Measurements from ENCODE around the gene C10orf143.

DNA sequence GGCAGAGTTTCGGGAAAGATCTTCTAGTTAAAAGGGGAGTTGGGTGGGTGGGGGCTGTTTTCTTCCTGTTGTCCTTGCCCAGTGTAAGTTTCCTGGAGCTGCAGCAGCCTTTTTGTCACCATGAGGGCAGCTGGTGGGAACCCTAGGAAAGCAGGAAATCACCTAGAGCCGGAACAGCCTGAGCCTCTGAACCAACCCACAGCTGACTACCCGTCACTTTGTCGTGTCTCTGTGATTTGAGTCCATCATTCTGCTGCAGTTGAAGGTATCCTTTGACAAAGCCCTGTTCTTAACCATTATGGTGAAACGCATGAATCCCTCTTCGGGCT is 1.2 kb upstream of the C10orf143 start:
- TF ChIP-seq POLR2A (IDR thresholded peaks at IDR 0.05), result no peak
- TF ChIP-seq, protein P1, sequence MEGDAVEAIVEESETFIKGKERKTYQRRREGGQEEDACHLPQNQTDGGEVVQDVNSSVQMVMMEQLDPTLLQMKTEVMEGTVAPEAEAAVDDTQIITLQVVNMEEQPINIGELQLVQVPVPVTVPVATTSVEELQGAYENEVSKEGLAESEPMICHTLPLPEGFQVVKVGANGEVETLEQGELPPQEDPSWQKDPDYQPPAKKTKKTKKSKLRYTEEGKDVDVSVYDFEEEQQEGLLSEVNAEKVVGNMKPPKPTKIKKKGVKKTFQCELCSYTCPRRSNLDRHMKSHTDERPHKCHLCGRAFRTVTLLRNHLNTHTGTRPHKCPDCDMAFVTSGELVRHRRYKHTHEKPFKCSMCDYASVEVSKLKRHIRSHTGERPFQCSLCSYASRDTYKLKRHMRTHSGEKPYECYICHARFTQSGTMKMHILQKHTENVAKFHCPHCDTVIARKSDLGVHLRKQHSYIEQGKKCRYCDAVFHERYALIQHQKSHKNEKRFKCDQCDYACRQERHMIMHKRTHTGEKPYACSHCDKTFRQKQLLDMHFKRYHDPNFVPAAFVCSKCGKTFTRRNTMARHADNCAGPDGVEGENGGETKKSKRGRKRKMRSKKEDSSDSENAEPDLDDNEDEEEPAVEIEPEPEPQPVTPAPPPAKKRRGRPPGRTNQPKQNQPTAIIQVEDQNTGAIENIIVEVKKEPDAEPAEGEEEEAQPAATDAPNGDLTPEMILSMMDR (IDR thresholded peaks at IDR 0.05), result no peak

Data from Peyer's patch (tissue), 4 donors.